ENCODE data around the gene PRDM16. TPM values are rescaled to one million over a fixed set of nuclear protein-coding genes. Genes with fewer than 3 reads are reported as not detected.
A peak's percentile ranks its signal among the peaks of the same experiment; 100 is the strongest.

Gene PRDM16
- total RNA-seq, 4 donors from 2014 or later, result 15.7 to 54.3 (median 27.6) TPM

GRCh38 chr1:3355894-3356826 is 287.2 kb downstream of the PRDM16 start:
- intact Hi-C loops (cut with DNase I), result no loop called here
- no peaks in the 10 kb centered on the region for H3K36me3 ChIP-seq
- peak overlapping the region; percentile 16 to 71 (median 61) for H3K27ac ChIP-seq
- no peak for TF ChIP-seq POLR2A (IDR thresholded peaks at IDR 0.05)
- TF ChIP-seq CTCF (IDR thresholded peaks at IDR 0.05), result no peak
- peaks cover 66 to 80% of the 10 kb centered on the region in 2 donors for H3K4me1 ChIP-seq
- WGBS, 2 donors, result 90 to 93% methylated on average over 25 to 32 of the region's 37 CpGs
- H3K4me3 ChIP-seq (replicated peaks in 1 of 3), result no peak overlapping the region
- no peaks in the 10 kb centered on the region for H3K27me3 ChIP-seq
- DNase-seq, result no peak
- H3K9me3 ChIP-seq, result no peaks in the 10 kb centered on the region

- H3K27me3 ChIP-seq, result no peaks in the 10 kb centered on the region
- no peaks in the 10 kb centered on the region for H3K9me3 ChIP-seq
- H3K27ac ChIP-seq, result peak overlapping the region; percentile 16 to 71 (median 61)
- peaks cover 66 to 80% of the 10 kb centered on the region in 2 donors for H3K4me1 ChIP-seq
- no peaks in the 10 kb centered on the region for H3K36me3 ChIP-seq
- TF ChIP-seq POLR2A (IDR thresholded peaks at IDR 0.05) (no peak), CTCF (IDR thresholded peaks at IDR 0.05) (peak in 4 of 6 experiments; percentile 30 to 49 (median 38))
- WGBS, 2 donors, result 91 to 95% methylated on average over 7 to 8 of the region's 21 CpGs
- DNase-seq, result peak; percentile 64 to 65
- no peak overlapping the region for H3K4me3 ChIP-seq (replicated peaks in 1 of 3)
- intact Hi-C loops (cut with DNase I), result no loop called here
These were observed 287.9 kb downstream of the PRDM16 start for GRCh38 chr1:3356827-3357460.

GRCh38 chr1:3357526-3358297 is 288.7 kb downstream of the PRDM16 start:
- Histone ChIP-seq H3K9me3 (no peaks in the 10 kb centered on the region), H3K27ac (peak overlapping the region in 2 of 3 donors; percentile 61 to 71), H3K36me3 (no peaks in the 10 kb centered on the region), H3K4me3 (replicated peaks in 1 of 3) (no peak overlapping the region), H3K4me1 (peaks cover 61 to 80% of the 10 kb centered on the region in 2 donors), H3K27me3 (no peaks in the 10 kb centered on the region)
- TF ChIP-seq CTCF (IDR thresholded peaks at IDR 0.05) (no peak), POLR2A (IDR thresholded peaks at IDR 0.05) (no peak)
- intact Hi-C loops (cut with DNase I), result no loop called here
- no peak for DNase-seq
- 74 to 77% methylated on average over 15 to 18 of the region's 25 CpGs for WGBS, 2 donors

- intact Hi-C loops (cut with DNase I), result no loop called here
- Histone ChIP-seq H3K27me3 (no peaks in the 10 kb centered on the region), H3K27ac (peak overlapping the region in 1 of 3 donors; percentile 38), H3K9me3 (no peaks in the 10 kb centered on the region), H3K36me3 (no peaks in the 10 kb centered on the region), H3K4me1 (peaks cover 45 to 66% of the 10 kb centered on the region in 2 donors), H3K4me3 (replicated peaks in 1 of 3) (no peak overlapping the region)
- WGBS, 2 donors, result 32 to 72% methylated on average over 9 to 10 of the region's 10 CpGs
- DNase-seq, result peak; percentile 59 to 65
- TF ChIP-seq CTCF (IDR thresholded peaks at IDR 0.05) (no peak), POLR2A (IDR thresholded peaks at IDR 0.05) (no peak)
These were observed 290.3 kb downstream of the PRDM16 start for GRCh38 chr1:3359351-3359750.

All from thyroid gland (tissue), 4 donors.